Cardiac muscle cell (in vitro differentiated cells and primary cell): Measurements from ENCODE around the gene PMEL. TPM values are rescaled to one million over a fixed set of nuclear protein-coding genes. Genes with fewer than 3 reads are reported as not detected.
"Not testable (repeated sequence)": the region's sequence is repeated elsewhere in the genome, so short reads cannot be mapped to it uniquely, and the experiment has no call there.

Experiments
- DNase-seq, 2 donors: peaks; one replicate each; pipeline versions ENCODE4 v3.0.0 to v3.0.0-alpha.2; 2010 to 2017; ENCODE audit warnings: low read depth in 1 of 2, low spot score in 1 of 2
- H3K27ac ChIP-seq: fragments of 200-600 bp; sonication (generic); 2 replicates; pipeline ENCODE4 v1.5.1; 2016
- H3K27me3 ChIP-seq: fragments of 200-600 bp; sonication (generic); 2 replicates; pipeline ENCODE4 v1.6.0; 2016; ENCODE audit warnings: control low read depth
- H3K36me3 ChIP-seq: fragments of 200-600 bp; sonication (generic); 2 replicates; pipeline ENCODE4 v1.5.1; 2016; ENCODE audit warnings: control low read depth
- H3K4me1 ChIP-seq: fragments of 200-600 bp; sonication (generic); 2 replicates; pipeline ENCODE4 v1.8.1; 2017; ENCODE audit warnings: low read depth, mild to moderate bottlenecking, mixed run types
- H3K4me3 ChIP-seq: fragments of 200-600 bp; sonication (generic); 2 replicates; pipeline ENCODE4 v1.5.1; 2016; ENCODE audit warnings: mild to moderate bottlenecking
- H3K9me3 ChIP-seq: fragments of 200-600 bp; sonication (generic); 2 replicates; pipeline ENCODE4 v1.5.1; 2017; ENCODE audit warnings: low read depth, mild to moderate bottlenecking, control low read depth
- polyA plus RNA-seq: library from polyadenylated mRNA; unstranded; fragments of >200 nt; fragmentation: Nextera tagmentation; extraction: Ambion mirVana; gene quantifications from 2 replicates; pipeline ENCODE4 v1.2.1, GENCODE V29; 2016
- total RNA-seq: library from RNA; depleted of rRNA; stranded (reverse); fragments of >200 nt; gene quantifications from 2 replicates; pipeline ENCODE4 v1.2.3, GENCODE V29; 2016
- TF ChIP-seq, protein P1 (sequence below): IDR thresholded peaks from 2 replicates; pipeline ENCODE4 v1.5.1; 2012; ENCODE audit warnings: low read depth, mild to moderate bottlenecking, low read length

Gene PMEL
- total and polyA plus RNA-seq, 2 experiments from 2014 or later = 11.3 to 15.5 TPM

DNA sequence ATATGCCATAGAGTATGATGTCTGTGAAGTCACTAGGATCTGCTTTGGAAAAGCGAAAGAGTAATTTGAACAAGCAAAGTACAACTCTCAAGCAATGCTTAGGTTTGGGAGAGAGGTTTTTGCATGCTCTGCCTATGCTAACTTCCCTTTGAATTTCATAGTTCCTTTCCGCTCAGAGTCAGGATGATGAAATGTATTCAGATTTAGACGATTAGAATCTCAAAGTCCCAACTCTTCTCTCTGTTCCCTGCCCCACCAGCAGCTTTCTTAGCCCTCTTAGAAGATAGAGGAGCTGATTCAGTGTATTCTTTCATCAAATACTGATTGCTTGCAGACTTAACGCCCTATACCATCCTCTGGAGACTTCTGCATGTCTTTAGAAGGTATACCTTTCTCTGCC lies 19.5 kb upstream of the PMEL start:
- no peaks in the 10 kb centered on the region for H3K27me3 ChIP-seq
- TF ChIP-seq, protein P1, sequence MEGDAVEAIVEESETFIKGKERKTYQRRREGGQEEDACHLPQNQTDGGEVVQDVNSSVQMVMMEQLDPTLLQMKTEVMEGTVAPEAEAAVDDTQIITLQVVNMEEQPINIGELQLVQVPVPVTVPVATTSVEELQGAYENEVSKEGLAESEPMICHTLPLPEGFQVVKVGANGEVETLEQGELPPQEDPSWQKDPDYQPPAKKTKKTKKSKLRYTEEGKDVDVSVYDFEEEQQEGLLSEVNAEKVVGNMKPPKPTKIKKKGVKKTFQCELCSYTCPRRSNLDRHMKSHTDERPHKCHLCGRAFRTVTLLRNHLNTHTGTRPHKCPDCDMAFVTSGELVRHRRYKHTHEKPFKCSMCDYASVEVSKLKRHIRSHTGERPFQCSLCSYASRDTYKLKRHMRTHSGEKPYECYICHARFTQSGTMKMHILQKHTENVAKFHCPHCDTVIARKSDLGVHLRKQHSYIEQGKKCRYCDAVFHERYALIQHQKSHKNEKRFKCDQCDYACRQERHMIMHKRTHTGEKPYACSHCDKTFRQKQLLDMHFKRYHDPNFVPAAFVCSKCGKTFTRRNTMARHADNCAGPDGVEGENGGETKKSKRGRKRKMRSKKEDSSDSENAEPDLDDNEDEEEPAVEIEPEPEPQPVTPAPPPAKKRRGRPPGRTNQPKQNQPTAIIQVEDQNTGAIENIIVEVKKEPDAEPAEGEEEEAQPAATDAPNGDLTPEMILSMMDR = no peak
- H3K27ac ChIP-seq = peak overlapping the region; percentile 14
- H3K4me3 ChIP-seq = no peak overlapping the region
- no peak for DNase-seq
- H3K4me1 ChIP-seq = no peaks in the 10 kb centered on the region
- no peaks in the 10 kb centered on the region for H3K9me3 ChIP-seq
- peaks cover 36% of the 10 kb centered on the region for H3K36me3 ChIP-seq

DNA sequence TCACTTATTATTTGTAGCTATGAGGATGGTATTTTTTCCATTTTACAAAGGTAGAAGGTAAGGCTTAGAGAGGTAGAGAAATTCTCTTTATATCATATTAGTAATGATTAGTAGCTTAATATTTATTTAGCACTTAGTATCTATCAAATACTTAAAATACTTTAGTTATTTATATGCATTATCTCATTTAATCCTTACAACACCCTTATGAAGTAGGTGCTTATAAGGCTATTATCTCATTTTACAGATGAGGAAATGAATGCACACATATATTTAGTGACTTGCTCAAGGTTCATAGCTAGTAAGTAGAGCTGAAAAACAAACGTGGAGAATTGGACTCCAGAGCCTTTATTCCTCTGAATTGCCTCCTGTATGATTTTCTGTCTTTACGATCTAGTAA lies 19.0 kb upstream of the PMEL start:
- no peaks in the 10 kb centered on the region for H3K9me3 ChIP-seq
- no peak overlapping the region for H3K27ac ChIP-seq
- peaks cover 31% of the 10 kb centered on the region for H3K36me3 ChIP-seq

DNA sequence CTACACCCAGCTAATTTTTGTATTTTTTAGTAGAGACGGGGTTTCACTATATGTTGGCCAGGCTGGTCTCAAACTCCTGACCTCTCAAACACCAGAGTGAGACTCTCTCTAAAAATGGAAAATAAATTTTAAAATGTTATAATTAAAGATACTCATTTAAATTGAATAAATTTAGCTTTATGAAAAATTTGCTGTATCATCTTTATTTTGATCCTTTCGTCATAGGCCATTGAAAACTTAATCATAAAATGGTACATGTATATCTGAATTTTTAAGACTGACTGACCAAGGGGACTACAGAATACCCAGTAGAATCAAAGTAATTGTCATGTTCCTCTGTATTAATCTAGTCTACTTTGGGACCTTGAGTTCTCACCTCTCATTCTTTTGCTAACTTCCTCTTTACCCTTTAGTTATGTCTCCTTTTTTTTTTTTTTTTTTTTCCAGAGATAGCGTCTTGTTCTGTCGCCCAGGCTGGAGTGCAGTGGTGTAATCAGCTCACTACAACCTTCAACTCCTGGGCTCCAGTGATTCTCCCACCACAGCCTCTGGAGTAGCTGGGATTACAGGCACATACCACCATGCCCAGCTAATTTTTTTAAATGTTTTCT lies 17.5 kb upstream of the PMEL start:
- DNase-seq = no peak
- Histone ChIP-seq H3K36me3 (peaks cover 26% of the 10 kb centered on the region), H3K27me3 (no peaks in the 10 kb centered on the region), H3K4me1 (no peaks in the 10 kb centered on the region), H3K9me3 (no peaks in the 10 kb centered on the region), H3K4me3 (no peak overlapping the region), H3K27ac (no peak overlapping the region)
- TF ChIP-seq, protein P1 = no peak

More for the DNA sequence above, 19.0 kb upstream of the PMEL start:
- TF ChIP-seq, protein P1 = no peak
- no peak for DNase-seq
- no peaks in the 10 kb centered on the region for H3K4me1 ChIP-seq
- H3K27me3 ChIP-seq = no peaks in the 10 kb centered on the region
- H3K4me3 ChIP-seq = no peak overlapping the region

DNA sequence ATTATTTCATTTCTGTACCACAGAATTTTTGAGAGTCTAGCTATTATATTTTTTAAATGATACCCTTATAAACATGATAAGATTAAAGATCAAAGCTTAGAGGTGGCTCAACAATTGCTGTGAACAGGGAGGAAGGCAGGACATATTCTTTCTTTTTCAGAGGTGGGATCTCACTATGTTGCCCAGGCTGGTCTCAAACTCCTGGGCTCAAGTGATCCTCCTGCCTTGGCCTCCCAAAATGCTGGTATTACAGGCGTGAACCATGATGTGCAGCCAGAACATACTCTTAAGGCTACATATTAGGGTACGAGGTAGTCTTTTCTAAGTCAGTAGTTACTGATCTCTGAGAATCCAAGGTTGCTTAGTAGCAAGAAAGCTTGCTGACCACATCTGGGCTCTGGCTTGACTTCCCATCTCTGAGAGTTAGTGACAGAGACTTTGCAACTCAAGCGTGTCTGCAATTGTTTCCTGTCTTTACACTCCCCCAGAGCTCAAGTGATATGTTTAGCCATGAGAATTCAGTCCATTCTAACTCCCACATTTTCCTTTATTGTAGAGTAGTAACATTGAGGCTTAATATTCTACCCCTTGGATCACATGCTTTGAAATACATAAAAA lies 16.6 kb upstream of the PMEL start:
- TF ChIP-seq, protein P1 = no peak
- peaks cover 17% of the 10 kb centered on the region for H3K36me3 ChIP-seq
- no peak overlapping the region for H3K27ac ChIP-seq
- no peaks in the 10 kb centered on the region for H3K27me3 ChIP-seq
- no peak overlapping the region for H3K4me3 ChIP-seq
- H3K9me3 ChIP-seq = no peaks in the 10 kb centered on the region
- no peaks in the 10 kb centered on the region for H3K4me1 ChIP-seq
- peak in 1 of 2 donors; percentile 71 for DNase-seq

DNA sequence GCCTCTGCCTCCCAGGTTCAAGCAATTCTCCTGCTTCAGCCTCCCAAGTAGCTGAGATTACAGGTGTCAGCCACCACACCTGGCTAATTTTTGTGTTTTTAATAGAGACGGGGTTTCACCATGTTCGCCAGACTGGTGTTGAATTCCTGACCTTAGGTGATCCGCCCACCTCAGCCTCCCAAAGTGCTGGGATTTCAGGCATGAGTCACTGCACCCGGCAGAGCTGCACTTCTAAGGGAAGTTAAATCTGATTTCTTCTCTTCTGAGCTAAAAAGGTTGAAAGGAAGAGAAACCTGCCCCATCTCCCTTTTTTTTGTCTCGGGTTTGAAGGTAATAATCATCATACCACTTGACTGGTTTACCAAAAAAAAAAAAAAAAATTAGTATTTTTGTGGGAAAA lies 16.0 kb upstream of the PMEL start:
- not testable (repeated sequence) for H3K4me1 ChIP-seq, DNase-seq, H3K27ac ChIP-seq, H3K27me3 ChIP-seq, H3K9me3 ChIP-seq, H3K4me3 ChIP-seq
- peaks cover 13% of the 10 kb centered on the region for H3K36me3 ChIP-seq

DNA sequence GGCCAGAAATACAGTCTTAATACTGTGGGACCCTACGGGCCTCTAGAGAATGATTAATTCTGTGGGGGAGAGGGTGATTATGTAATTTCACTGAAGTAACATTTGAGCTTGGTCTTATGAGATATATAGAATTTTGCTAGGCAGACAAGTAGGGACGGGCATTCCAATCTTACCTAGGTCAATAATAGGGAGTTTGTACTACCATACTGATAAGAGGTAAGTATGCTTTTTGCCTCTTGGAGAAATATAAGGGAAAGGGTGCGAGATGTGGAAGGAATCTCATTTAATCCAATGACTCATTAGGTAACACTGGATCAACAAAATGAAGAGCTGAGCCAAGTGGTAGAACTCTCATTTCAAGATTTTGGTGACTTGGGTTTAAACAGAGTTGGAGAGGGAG lies 13.2 kb upstream of the PMEL start:
- Histone ChIP-seq H3K27me3 (no peaks in the 10 kb centered on the region), H3K4me3 (no peak overlapping the region), H3K36me3 (peaks cover 4% of the 10 kb centered on the region), H3K27ac (no peak overlapping the region), H3K9me3 (no peaks in the 10 kb centered on the region), H3K4me1 (peaks cover 10% of the 10 kb centered on the region)
- DNase-seq = no peak
- TF ChIP-seq, protein P1 = no peak
